B cell (primary cell): ENCODE data around the gene IFRD1.

ENCODE experiments used
- EZH2 ChIP-seq: IDR thresholded peaks from 2 replicates; pipeline ENCODE4 v1.6.1; 2012; ENCODE audit warnings: borderline replicate concordance, low read depth, mild to moderate bottlenecking, moderate library complexity, low read length; ENCODE audit not compliant: insufficient read depth, poor library complexity, severe bottlenecking
- TF ChIP-seq, protein P1 (sequence below): fragments of 200-600 bp; IDR thresholded peaks from one replicate; pipeline ENCODE4 v1.8.0; 2022; ENCODE audit warnings: antibody characterized with exemption, mild to moderate bottlenecking

DNA sequence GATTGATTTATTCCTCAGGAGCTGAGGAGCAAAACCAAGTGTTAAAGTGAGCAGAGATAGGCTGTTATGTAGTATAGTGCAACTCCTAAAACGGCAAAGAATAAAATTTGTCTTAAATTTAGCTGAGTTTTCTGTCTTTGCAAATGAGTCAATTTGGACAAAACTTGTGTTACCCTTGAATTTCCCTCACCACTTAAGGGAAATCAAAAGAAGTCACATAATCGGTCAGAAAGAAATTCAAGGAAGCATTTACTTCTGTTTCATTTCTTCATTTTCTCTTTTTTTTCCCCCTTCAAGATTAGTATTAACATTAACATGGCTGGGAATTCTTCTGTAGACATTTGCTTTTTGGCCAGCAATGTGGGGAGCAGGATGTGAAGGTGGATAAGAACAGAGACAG is 44.4 kb downstream of the IFRD1 start:
- TF ChIP-seq, protein P1, sequence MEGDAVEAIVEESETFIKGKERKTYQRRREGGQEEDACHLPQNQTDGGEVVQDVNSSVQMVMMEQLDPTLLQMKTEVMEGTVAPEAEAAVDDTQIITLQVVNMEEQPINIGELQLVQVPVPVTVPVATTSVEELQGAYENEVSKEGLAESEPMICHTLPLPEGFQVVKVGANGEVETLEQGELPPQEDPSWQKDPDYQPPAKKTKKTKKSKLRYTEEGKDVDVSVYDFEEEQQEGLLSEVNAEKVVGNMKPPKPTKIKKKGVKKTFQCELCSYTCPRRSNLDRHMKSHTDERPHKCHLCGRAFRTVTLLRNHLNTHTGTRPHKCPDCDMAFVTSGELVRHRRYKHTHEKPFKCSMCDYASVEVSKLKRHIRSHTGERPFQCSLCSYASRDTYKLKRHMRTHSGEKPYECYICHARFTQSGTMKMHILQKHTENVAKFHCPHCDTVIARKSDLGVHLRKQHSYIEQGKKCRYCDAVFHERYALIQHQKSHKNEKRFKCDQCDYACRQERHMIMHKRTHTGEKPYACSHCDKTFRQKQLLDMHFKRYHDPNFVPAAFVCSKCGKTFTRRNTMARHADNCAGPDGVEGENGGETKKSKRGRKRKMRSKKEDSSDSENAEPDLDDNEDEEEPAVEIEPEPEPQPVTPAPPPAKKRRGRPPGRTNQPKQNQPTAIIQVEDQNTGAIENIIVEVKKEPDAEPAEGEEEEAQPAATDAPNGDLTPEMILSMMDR = no peak
- TF ChIP-seq EZH2 = no peak
